Activated T-helper 17 cell treated with anti-CD3 and anti-CD28 coated beads, Interleukin-2, amount 50 U/mL, for 72 hours (primary cell): ENCODE results near the gene AKAP6. TPM values are rescaled to one million over a fixed set of nuclear protein-coding genes. Genes with fewer than 3 reads are reported as not detected.

Experiments used
- ATAC-seq: fragments of 150-1000 bp; cut with Tn5 transposase; replicated peaks from 2 replicates; pipeline ENCODE4 v1.10.0; 2021; ENCODE audit warnings: mild to moderate bottlenecking, moderate library complexity
- H3K27ac Mint-ChIP-seq: one replicate; pipeline ENCODE4 v1.8.0; 2022; ENCODE audit warnings: mixed read lengths
- H3K27me3 Mint-ChIP-seq: one replicate; pipeline ENCODE4 v1.8.0; 2022; ENCODE audit warnings: mixed read lengths
- H3K36me3 Mint-ChIP-seq: one replicate; pipeline ENCODE4 v1.8.0; 2022; ENCODE audit warnings: low read depth, mild to moderate bottlenecking, mixed read lengths
- H3K4me1 Mint-ChIP-seq: one replicate; pipeline ENCODE4 v1.8.0; 2022; ENCODE audit warnings: mixed read lengths
- H3K4me3 Mint-ChIP-seq: one replicate; pipeline ENCODE4 v1.8.0; 2022; ENCODE audit warnings: mild to moderate bottlenecking, mixed read lengths
- H3K9me3 Mint-ChIP-seq: one replicate; pipeline ENCODE4 v1.8.0; 2022; ENCODE audit warnings: mixed read lengths
- total RNA-seq, 2 donors: library from RNA; stranded (reverse); gene quantifications; one replicate each; pipeline ENCODE4 v1.2.3, GENCODE V29; 2022

Gene AKAP6
- total RNA-seq, 2 donors from 2014 or later: 1.1 to 2.1 TPM

- H3K4me3 Mint-ChIP-seq: no peak overlapping the region
- H3K27ac Mint-ChIP-seq: no peak overlapping the region
- no peak for ATAC-seq
- no peaks in the 10 kb centered on the region for H3K27me3 Mint-ChIP-seq
- H3K36me3 Mint-ChIP-seq: no peaks in the 10 kb centered on the region
- no peaks in the 10 kb centered on the region for H3K9me3 Mint-ChIP-seq
- H3K4me1 Mint-ChIP-seq: no peaks in the 10 kb centered on the region
Observed at GRCh38 chr14:32602699-32603098, 273.6 kb downstream of the AKAP6 start.

- no peaks in the 10 kb centered on the region for H3K4me1 Mint-ChIP-seq
Observed at GRCh38 chr14:32603992-32604565, 275.0 kb downstream of the AKAP6 start.

GRCh38 chr14:32606301-32606700 is 277.2 kb downstream of the AKAP6 start:
- Mint-ChIP-seq H3K36me3 (no peaks in the 10 kb centered on the region), H3K4me3 (no peak overlapping the region), H3K4me1 (no peaks in the 10 kb centered on the region), H3K9me3 (no peaks in the 10 kb centered on the region), H3K27ac (no peak overlapping the region), H3K27me3 (no peaks in the 10 kb centered on the region)
- ATAC-seq: no peak

More at GRCh38 chr14:32603992-32604565, 275.0 kb downstream of the AKAP6 start:
- Mint-ChIP-seq H3K27ac (no peak overlapping the region), H3K27me3 (no peaks in the 10 kb centered on the region), H3K4me3 (no peak overlapping the region), H3K36me3 (no peaks in the 10 kb centered on the region), H3K9me3 (no peaks in the 10 kb centered on the region)
- ATAC-seq: no peak

GRCh38 chr14:32607399-32607798 is 278.3 kb downstream of the AKAP6 start:
- no peak for ATAC-seq
- Mint-ChIP-seq H3K36me3 (no peaks in the 10 kb centered on the region), H3K4me1 (no peaks in the 10 kb centered on the region)

GRCh38 chr14:32608857-32609256 is 279.8 kb downstream of the AKAP6 start:
- H3K27me3 Mint-ChIP-seq: no peaks in the 10 kb centered on the region
- no peak for ATAC-seq
- H3K4me3 Mint-ChIP-seq: no peak overlapping the region
- H3K4me1 Mint-ChIP-seq: no peaks in the 10 kb centered on the region
- H3K27ac Mint-ChIP-seq: no peak overlapping the region
- H3K9me3 Mint-ChIP-seq: no peaks in the 10 kb centered on the region
- H3K36me3 Mint-ChIP-seq: no peaks in the 10 kb centered on the region

More at GRCh38 chr14:32607399-32607798, 278.3 kb downstream of the AKAP6 start:
- no peaks in the 10 kb centered on the region for H3K27me3 Mint-ChIP-seq
- H3K27ac Mint-ChIP-seq: no peak overlapping the region
- H3K4me3 Mint-ChIP-seq: no peak overlapping the region
- H3K9me3 Mint-ChIP-seq: no peaks in the 10 kb centered on the region

- no peak for ATAC-seq
- Mint-ChIP-seq H3K36me3 (no peaks in the 10 kb centered on the region), H3K9me3 (no peaks in the 10 kb centered on the region), H3K4me1 (no peaks in the 10 kb centered on the region), H3K27me3 (no peaks in the 10 kb centered on the region), H3K27ac (no peak overlapping the region), H3K4me3 (no peak overlapping the region)
Observed at GRCh38 chr14:32609388-32609787, 280.3 kb downstream of the AKAP6 start.

- Mint-ChIP-seq H3K9me3 (no peaks in the 10 kb centered on the region), H3K36me3 (no peaks in the 10 kb centered on the region), H3K27me3 (no peaks in the 10 kb centered on the region), H3K4me1 (no peaks in the 10 kb centered on the region), H3K27ac (no peak overlapping the region), H3K4me3 (no peak overlapping the region)
- ATAC-seq: no peak
Observed at GRCh38 chr14:32611752-32612151, 282.7 kb downstream of the AKAP6 start.

- Mint-ChIP-seq H3K27me3 (peaks cover 10% of the 10 kb centered on the region), H3K4me1 (no peaks in the 10 kb centered on the region), H3K4me3 (no peak overlapping the region), H3K27ac (no peak overlapping the region), H3K9me3 (peaks cover 4% of the 10 kb centered on the region), H3K36me3 (no peaks in the 10 kb centered on the region)
- ATAC-seq: no peak
Observed at GRCh38 chr14:32618991-32619390, 289.9 kb downstream of the AKAP6 start.

GRCh38 chr14:32620303-32620702 is 291.2 kb downstream of the AKAP6 start:
- no peak overlapping the region for H3K4me3 Mint-ChIP-seq
- no peak overlapping the region for H3K27ac Mint-ChIP-seq
- H3K9me3 Mint-ChIP-seq: peaks cover 4% of the 10 kb centered on the region
- H3K36me3 Mint-ChIP-seq: no peaks in the 10 kb centered on the region
- ATAC-seq: no peak
- H3K27me3 Mint-ChIP-seq: peaks cover 10% of the 10 kb centered on the region
- H3K4me1 Mint-ChIP-seq: no peaks in the 10 kb centered on the region

- ATAC-seq: no peak
- Mint-ChIP-seq H3K4me3 (no peak overlapping the region), H3K4me1 (no peaks in the 10 kb centered on the region), H3K27me3 (peaks cover 10% of the 10 kb centered on the region), H3K9me3 (peaks cover 4% of the 10 kb centered on the region), H3K27ac (no peak overlapping the region), H3K36me3 (no peaks in the 10 kb centered on the region)
Observed at GRCh38 chr14:32620724-32621123, 291.6 kb downstream of the AKAP6 start.

- H3K27ac Mint-ChIP-seq: no peak overlapping the region
- H3K9me3 Mint-ChIP-seq: peaks cover 5% of the 10 kb centered on the region
- peaks cover 10% of the 10 kb centered on the region for H3K27me3 Mint-ChIP-seq
- H3K4me3 Mint-ChIP-seq: no peak overlapping the region
- H3K36me3 Mint-ChIP-seq: no peaks in the 10 kb centered on the region
- ATAC-seq: no peak
- no peaks in the 10 kb centered on the region for H3K4me1 Mint-ChIP-seq
Observed at GRCh38 chr14:32621585-32621984, 292.5 kb downstream of the AKAP6 start.

- Mint-ChIP-seq H3K27ac (no peak overlapping the region), H3K9me3 (peaks cover 7% of the 10 kb centered on the region), H3K4me3 (no peak overlapping the region), H3K27me3 (peaks cover 10% of the 10 kb centered on the region), H3K36me3 (no peaks in the 10 kb centered on the region), H3K4me1 (no peaks in the 10 kb centered on the region)
- ATAC-seq: no peak
Observed at GRCh38 chr14:32622742-32623141, 293.6 kb downstream of the AKAP6 start.

GRCh38 chr14:32623300-32624093 is 294.4 kb downstream of the AKAP6 start:
- H3K36me3 Mint-ChIP-seq: no peaks in the 10 kb centered on the region
- peaks cover 10% of the 10 kb centered on the region for H3K27me3 Mint-ChIP-seq
- no peak overlapping the region for H3K27ac Mint-ChIP-seq
- peaks cover 7% of the 10 kb centered on the region for H3K9me3 Mint-ChIP-seq
- H3K4me3 Mint-ChIP-seq: no peak overlapping the region
- ATAC-seq: no peak
- H3K4me1 Mint-ChIP-seq: no peaks in the 10 kb centered on the region

- H3K4me3 Mint-ChIP-seq: no peak overlapping the region
- peaks cover 7% of the 10 kb centered on the region for H3K9me3 Mint-ChIP-seq
- H3K36me3 Mint-ChIP-seq: no peaks in the 10 kb centered on the region
- peaks cover 5% of the 10 kb centered on the region for H3K27me3 Mint-ChIP-seq
- no peak for ATAC-seq
- H3K27ac Mint-ChIP-seq: no peak overlapping the region
- H3K4me1 Mint-ChIP-seq: no peaks in the 10 kb centered on the region
Observed at GRCh38 chr14:32625211-32625610, 296.1 kb downstream of the AKAP6 start.

GRCh38 chr14:32627545-32628298 is 298.6 kb downstream of the AKAP6 start:
- H3K27ac Mint-ChIP-seq: no peak overlapping the region
- no peak for ATAC-seq
- peaks cover 3% of the 10 kb centered on the region for H3K9me3 Mint-ChIP-seq
- no peaks in the 10 kb centered on the region for H3K4me1 Mint-ChIP-seq
- H3K36me3 Mint-ChIP-seq: no peaks in the 10 kb centered on the region
- no peaks in the 10 kb centered on the region for H3K27me3 Mint-ChIP-seq
- no peak overlapping the region for H3K4me3 Mint-ChIP-seq
